AG20443 (cell line): ENCODE measurements around the gene CLMN.

Experiments
- DNase-seq: peaks from one replicate; pipeline ENCODE4 v3.0.0; 2012; ENCODE audit warnings: low spot score, mixed read lengths

The CLMN gene

GRCh38 chr14:95238487-95239298 lies 81.0 kb downstream of the CLMN start:
- DNase-seq, result no peak

GRCh38 chr14:95237958-95238340 lies 81.8 kb downstream of the CLMN start:
- DNase-seq, result no peak

- DNase-seq, result no peak
Observed at GRCh38 chr14:95237121-95237957, 82.4 kb downstream of the CLMN start.

- DNase-seq, result no peak
Observed at GRCh38 chr14:95236221-95236620, 83.5 kb downstream of the CLMN start.

GRCh38 chr14:95235767-95236166 lies 83.9 kb downstream of the CLMN start:
- DNase-seq, result no peak

- DNase-seq, result no peak
Observed at GRCh38 chr14:95235351-95235750, 84.4 kb downstream of the CLMN start.

GRCh38 chr14:95234426-95234825 lies 85.3 kb downstream of the CLMN start:
- DNase-seq, result no peak

GRCh38 chr14:95233702-95234241 lies 85.9 kb downstream of the CLMN start:
- no peak for DNase-seq

- no peak for DNase-seq
Observed at GRCh38 chr14:95232894-95233584, 86.7 kb downstream of the CLMN start.

- DNase-seq, result no peak
Observed at GRCh38 chr14:95231966-95232633, 87.6 kb downstream of the CLMN start.

GRCh38 chr14:95229749-95230148 lies 90.0 kb downstream of the CLMN start:
- DNase-seq, result no peak

- no peak for DNase-seq
Observed at GRCh38 chr14:95228240-95228639, 91.5 kb downstream of the CLMN start.

- no peak for DNase-seq
Observed at GRCh38 chr14:95227279-95227860, 92.3 kb downstream of the CLMN start.

GRCh38 chr14:95226801-95227200 lies 92.9 kb downstream of the CLMN start:
- no peak for DNase-seq

- no peak for DNase-seq
Observed at GRCh38 chr14:95225251-95225887, 94.3 kb downstream of the CLMN start.

GRCh38 chr14:95222870-95223398 lies 96.8 kb downstream of the CLMN start:
- no peak for DNase-seq

GRCh38 chr14:95222151-95222631 lies 97.5 kb downstream of the CLMN start:
- DNase-seq, result no peak

GRCh38 chr14:95221531-95221930 lies 98.2 kb downstream of the CLMN start:
- no peak for DNase-seq

- DNase-seq, result no peak
Observed at GRCh38 chr14:95220663-95221231, 99.0 kb downstream of the CLMN start.
